ENCODE results near the gene PTPRK.
A peak's percentile ranks its signal among the peaks of the same experiment; 100 is the strongest.

PTPRK gene

DNA sequence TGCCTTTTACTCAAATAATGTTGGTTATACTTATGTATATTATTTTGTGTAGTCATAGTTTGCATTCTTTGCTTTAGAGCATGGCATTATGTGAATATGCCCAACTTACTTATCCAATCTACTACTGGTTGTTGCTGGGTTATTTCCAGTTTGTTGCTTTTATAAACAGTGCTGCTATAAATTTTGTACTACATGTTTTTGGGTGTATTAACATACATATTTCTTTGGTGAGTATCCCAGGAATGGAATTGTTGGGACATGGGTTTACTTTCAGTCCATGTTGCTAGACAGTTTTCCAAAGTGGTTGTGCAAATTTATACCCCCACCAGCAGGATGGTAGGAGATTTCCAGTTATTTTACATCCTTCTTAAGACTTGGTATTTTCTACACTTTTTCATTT lies 462.5 kb downstream of the PTPRK start:
- DNase-seq: no peak

GRCh38 chr6:128057541-128057940 lies 462.9 kb downstream of the PTPRK start:
- DNase-seq: no peak

- no peak for DNase-seq
Observed at GRCh38 chr6:128053109-128053508, 467.3 kb downstream of the PTPRK start.

- DNase-seq: no peak
Observed at GRCh38 chr6:128047989-128048388, 472.4 kb downstream of the PTPRK start.

- no peak for DNase-seq
Observed at GRCh38 chr6:128046033-128046432, 474.4 kb downstream of the PTPRK start.

- DNase-seq: no peak
Observed at GRCh38 chr6:128039543-128039942, 480.9 kb downstream of the PTPRK start.

GRCh38 chr6:128036808-128037570 lies 483.4 kb downstream of the PTPRK start:
- no peak for DNase-seq

GRCh38 chr6:128033156-128033555 lies 487.2 kb downstream of the PTPRK start:
- DNase-seq: no peak

DNA sequence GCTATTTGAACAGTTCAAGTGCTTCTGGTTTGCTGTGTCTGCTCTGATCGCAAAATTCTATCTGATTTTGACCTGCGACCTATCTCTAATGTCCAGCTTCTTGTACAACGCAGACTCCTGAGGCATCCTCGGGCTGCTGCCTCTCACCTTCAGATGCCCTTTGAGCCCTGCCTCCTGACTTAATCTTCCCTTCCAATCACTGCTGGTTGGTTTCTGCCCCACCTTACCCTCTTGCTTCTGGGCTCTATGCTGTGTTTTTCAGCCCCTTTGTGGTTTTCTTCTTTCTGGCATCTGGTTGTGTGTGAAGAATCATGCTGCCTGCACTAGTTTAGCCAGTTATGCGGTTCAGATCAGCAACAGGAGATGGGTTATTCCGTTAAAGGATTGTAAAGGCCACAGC lies 488.4 kb downstream of the PTPRK start:
- no peak for DNase-seq

GRCh38 chr6:128029826-128030225 lies 490.6 kb downstream of the PTPRK start:
- no peak for DNase-seq

- DNase-seq: no peak
Observed at GRCh38 chr6:128028183-128028582, 492.2 kb downstream of the PTPRK start.

DNA sequence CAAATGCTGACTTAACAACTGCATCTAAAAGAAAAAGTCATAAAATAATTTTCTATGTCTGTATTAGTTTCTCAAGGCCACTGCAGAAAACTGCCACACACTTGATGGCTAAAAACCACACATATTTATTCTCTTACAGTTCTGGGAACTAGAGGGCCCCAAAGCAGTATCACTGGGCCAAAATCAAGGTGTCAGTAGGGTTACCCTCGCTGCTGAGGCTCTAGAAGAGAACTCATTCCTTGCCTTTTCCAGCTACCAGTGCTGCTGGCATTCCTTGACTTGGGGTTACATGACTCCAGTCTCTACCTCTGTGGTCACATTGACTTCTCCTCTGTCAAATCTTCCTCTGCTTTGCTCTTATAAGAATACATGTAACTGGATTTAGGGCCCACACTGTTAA lies 494.9 kb downstream of the PTPRK start:
- no peak for DNase-seq

- no peak for DNase-seq
Observed at GRCh38 chr6:128024969-128025368, 495.4 kb downstream of the PTPRK start.

DNA sequence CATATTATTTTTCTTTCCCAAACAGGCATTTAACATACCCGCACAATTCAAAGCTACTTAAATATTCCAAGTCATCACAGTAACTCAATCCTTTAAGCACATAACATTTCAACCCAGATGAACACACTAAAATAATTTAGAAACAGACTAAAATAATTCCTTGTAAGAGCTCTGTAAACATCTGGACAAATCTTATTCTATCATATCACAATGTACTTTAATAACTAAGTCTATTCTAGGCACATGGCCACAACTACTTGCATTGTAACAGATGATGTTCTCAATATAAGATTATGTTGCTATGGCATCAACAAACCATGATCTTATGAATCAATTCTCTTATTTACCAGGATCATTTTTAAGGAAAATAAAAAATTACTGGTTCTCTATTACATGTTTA lies 496.4 kb downstream of the PTPRK start:
- peak; percentile 34 to 78 for DNase-seq

DNA sequence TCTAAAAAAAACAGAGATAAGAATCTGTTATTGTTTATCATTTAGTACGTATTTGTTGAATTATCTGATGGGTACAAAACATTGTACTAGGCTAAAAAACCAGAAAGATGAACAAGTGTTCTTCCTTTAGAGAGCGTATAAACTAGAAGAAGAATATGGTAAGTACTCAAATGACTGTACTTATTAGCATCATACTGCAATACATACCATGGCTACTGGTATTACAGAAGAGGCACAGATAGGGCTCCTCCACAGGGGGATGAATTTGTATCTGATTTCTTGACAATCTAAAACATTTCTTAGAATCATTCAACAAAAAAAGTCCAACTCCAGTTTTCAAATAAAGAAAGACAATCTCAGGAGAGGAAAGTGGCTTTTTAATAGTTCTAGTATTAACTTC lies 501.6 kb downstream of the PTPRK start:
- no peak for DNase-seq

- DNase-seq: no peak
Observed at GRCh38 chr6:128017288-128017687, 503.1 kb downstream of the PTPRK start.

- no peak for DNase-seq
Observed at GRCh38 chr6:128007658-128008057, 512.7 kb downstream of the PTPRK start.

- no peak for DNase-seq
Observed at GRCh38 chr6:128005009-128005408, 515.4 kb downstream of the PTPRK start.

DNA sequence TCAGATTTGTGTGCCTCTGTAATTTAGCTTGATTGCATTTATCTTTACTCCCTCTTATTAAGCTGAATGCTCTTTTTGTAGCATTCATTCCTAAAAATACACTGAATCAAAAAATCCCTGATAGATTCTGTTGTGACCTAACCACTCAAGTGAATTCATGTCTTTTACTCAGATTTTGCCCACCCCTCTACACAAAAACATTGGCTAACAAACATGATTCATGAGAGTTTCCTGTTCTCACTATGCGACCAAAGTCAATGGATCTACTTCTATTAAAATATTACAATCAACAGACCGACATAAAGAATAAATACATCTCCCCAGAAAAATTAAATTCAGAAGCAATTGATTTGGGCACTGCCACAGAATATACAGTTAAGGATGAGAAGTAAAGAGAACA lies 520.0 kb downstream of the PTPRK start:
- DNase-seq: no peak

DNA sequence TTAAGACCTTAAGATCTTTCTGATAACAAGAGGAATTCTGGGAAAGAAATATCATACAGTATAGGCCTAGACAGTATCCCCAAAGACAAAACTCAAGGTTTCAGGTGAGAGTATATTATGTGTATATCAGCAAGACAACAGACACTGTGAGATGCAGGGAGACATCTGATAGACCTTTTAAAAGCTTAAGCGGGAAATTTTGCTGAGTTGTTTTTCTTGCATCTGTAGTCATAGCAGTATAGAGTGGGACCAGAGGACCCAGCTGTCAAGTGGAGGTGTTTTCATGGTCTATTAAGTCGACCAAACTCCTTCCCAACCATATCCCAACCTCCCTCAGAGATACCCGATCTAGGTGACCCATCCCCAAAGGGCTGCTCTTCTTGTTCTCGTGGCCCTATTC lies 521.4 kb downstream of the PTPRK start:
- DNase-seq: no peak

GRCh38 chr6:127997496-127998164 lies 522.8 kb downstream of the PTPRK start:
- no peak for DNase-seq

DNA sequence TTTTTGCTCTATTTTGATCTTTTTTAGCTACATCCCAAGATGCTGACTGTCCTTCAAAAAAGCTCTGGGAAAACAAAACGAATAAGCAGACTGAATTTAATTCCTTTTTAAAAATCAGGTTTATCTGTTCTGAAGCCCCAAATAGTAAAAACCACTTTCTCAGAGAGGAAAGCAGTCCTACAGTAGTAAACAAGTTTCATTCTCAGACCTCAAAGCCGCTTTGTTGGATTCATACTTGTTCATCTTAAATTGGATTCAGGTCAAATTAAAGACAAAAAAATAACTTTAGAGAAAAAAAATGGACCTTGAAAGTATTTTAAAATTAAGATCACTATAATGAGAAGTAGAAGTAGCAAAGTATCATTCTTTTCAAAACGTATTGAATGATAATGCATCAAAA lies 523.5 kb downstream of the PTPRK start:
- no peak for DNase-seq

DNA sequence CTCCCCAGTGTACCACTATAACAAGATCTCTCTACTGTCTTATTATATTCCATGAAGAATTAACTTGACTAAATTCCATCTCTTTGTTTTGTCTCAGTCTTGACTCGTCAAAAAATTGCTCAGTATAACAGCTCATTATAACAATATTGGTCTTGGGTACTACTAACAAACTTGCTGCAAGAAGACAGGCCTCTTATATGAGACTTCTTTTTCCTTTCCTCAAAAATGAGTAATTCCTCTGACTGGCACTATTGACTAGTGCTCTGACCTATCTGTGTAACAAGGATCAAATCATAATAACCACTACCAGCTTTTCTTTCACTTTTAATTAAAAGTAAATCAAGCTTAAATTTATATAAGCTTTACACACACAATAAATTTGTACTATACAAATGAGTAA lies 528.3 kb downstream of the PTPRK start:
- no peak for DNase-seq

- DNase-seq: no peak
Observed at GRCh38 chr6:127990074-127990473, 530.3 kb downstream of the PTPRK start.

- DNase-seq: peak in 1 of 2 experiments; percentile 60
Observed at GRCh38 chr6:127980996-127981395, 539.4 kb downstream of the PTPRK start.

All from NCI-H524 (cell line).